DND-41 (cell line): Measurements from ENCODE around the gene ASRGL1.
A peak's percentile ranks its signal among the peaks of the same experiment; 100 is the strongest.

Experiments used
- EZH2 ChIP-seq: IDR thresholded peaks from 3 replicates; pipeline ENCODE4 v1.6.1; 2012; ENCODE audit warnings: borderline replicate concordance, low read depth, mild to moderate bottlenecking, moderate library complexity, low read length, inconsistent platforms; ENCODE audit not compliant: severe bottlenecking
- TF ChIP-seq, protein P1 (sequence below): IDR thresholded peaks from 2 replicates; pipeline ENCODE4 v1.5.1; 2012; ENCODE audit warnings: borderline replicate concordance, low read length, moderate library complexity, mild to moderate bottlenecking; ENCODE audit not compliant: poor library complexity, severe bottlenecking; ENCODE audit errors: extremely low read depth

DNA sequence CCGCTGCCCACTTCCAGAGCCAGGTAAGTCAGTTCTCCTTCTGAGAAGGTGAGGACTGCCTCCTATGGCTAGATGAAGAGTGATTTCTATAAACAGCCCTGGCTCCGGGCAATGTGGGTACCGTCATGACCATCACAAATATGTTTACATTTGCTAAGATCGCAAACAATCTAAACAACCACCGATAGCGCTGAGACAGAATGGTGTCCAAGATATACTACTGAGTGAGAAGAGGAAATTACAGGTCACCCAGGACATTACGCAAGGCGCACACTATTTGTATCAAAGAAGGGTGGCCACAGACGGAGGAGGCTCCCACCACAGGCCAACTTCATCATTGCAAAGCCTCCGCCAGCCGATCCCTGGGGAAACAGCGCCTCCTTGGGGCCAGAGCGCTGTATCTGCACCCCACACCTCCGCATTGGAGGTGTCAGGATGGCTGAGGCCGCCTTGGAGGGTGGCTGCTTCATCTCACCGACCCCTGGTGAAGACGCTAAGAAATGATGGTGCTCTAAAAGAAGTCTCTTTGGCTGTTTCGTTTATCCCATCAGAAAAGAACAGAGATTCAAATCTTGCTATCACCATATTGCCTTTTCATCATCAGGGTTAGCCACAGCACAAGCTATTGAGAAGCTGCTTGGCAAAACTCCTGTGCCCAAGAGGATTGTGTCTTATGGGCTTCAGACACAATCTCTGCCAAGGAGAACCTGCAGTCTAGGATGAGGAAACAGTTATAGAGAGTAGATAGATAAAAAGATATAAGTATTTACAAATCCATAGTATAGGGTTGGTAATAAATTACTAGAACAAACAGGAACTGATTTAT is 12.3 kb upstream of the ASRGL1 start:
- TF ChIP-seq EZH2: no peak
- TF ChIP-seq, protein P1, sequence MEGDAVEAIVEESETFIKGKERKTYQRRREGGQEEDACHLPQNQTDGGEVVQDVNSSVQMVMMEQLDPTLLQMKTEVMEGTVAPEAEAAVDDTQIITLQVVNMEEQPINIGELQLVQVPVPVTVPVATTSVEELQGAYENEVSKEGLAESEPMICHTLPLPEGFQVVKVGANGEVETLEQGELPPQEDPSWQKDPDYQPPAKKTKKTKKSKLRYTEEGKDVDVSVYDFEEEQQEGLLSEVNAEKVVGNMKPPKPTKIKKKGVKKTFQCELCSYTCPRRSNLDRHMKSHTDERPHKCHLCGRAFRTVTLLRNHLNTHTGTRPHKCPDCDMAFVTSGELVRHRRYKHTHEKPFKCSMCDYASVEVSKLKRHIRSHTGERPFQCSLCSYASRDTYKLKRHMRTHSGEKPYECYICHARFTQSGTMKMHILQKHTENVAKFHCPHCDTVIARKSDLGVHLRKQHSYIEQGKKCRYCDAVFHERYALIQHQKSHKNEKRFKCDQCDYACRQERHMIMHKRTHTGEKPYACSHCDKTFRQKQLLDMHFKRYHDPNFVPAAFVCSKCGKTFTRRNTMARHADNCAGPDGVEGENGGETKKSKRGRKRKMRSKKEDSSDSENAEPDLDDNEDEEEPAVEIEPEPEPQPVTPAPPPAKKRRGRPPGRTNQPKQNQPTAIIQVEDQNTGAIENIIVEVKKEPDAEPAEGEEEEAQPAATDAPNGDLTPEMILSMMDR: peak; percentile 80
